Measurements from ENCODE around the gene FYCO1.

DNA sequence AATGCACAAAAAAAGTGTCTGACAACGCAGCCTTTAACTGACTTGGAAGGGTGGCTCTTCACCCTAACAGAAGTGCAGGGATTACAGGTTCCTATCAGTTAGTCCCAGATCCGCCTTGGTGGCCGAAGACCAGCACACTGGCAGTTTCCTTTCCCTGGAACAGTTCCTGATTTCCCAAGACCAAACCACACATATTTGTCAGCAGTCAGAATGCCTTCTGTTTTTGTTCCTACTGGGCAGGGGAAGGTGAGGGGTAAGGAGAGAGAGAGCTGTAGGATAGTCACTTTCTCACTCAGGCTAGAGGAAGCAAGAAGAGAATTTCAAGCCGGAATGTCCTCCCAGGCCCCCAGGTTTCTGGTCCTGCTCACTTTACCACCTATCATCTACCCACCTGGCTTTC, 43.2 kb downstream of the FYCO1 start:
- no peak for TF ChIP-seq REST (IDR thresholded peaks at IDR 0.05; ENCODE audit: insufficient replicate concordance, low read depth)
- TF ChIP-seq CTCF (IDR thresholded peaks at IDR 0.05; ENCODE audit: insufficient read depth, low read length) = no peak

Measured in HL-60 (cell line).